GM12878 (cell line): ENCODE measurements around the gene NPR1. TPM values are rescaled to one million over a fixed set of nuclear protein-coding genes. Genes with fewer than 3 reads are reported as not detected.

Experiments
- ATAC-seq: fragments of 200-7000 bp; cut with Tn5 transposase; 3 replicates; pipeline ENCODE4 v1.9.1; 2020; ENCODE audit warnings: mild to moderate bottlenecking, moderate library complexity
- BruUV-seq: library from RNA; stranded (reverse); fragments of 400-500 nt; replicated peaks from 2 replicates; lab custom pipeline; 2021; lab: Mats Ljungman, UMichigan
- CTCF ChIA-PET: fragments of 300-600 bp; sonication (Branson Sonifier 250); formaldehyde crosslinking; extraction: SDS; loops from one replicate; lab custom pipeline; 2021; ENCODE audit warnings: inconsistent platforms; lab: Yijun Ruan, JAX
- POLR2A ChIA-PET: fragments of 350-600 bp; formaldehyde crosslinking; extraction: SDS; loops from one replicate; lab custom pipeline; 2021; ENCODE audit warnings: inconsistent platforms; lab: Charles Lee
- RAD21 ChIA-PET: fragments of 300-600 bp; sonication (Branson Sonifier 250); formaldehyde crosslinking; loops from one replicate; lab custom pipeline; 2023; ENCODE audit warnings: antibody characterized with exemption; ENCODE audit not compliant: unreplicated experiment; lab: Charles Lee
- SMC1A ChIA-PET: fragments of 300-600 bp; sonication (Branson Sonifier 250); formaldehyde crosslinking; loops from one replicate; lab custom pipeline; 2023; ENCODE audit not compliant: unreplicated experiment, uncharacterized antibody; lab: Charles Lee
- DNase-seq: peaks from one replicate; pipeline ENCODE4 v3.0.0-alpha.2; 2011; ENCODE audit warnings: low read depth, low spot score
- FAIRE-seq: peaks from 3 replicates; lab custom pipeline; 2011; peaks lifted over from hg19 to GRCh38; lab: Jason Lieb, UNC
- H2AFZ ChIP-seq: 2 replicates; pipeline ENCODE4 v1.6.0; 2011; ENCODE audit warnings: low read depth, low read length, control low read depth; ENCODE audit not compliant: control insufficient read depth
- H3K27ac ChIP-seq: 2 replicates; pipeline ENCODE4 v1.5.1; 2011; ENCODE audit warnings: control low read depth; ENCODE audit not compliant: control insufficient read depth, insufficient read depth
- H3K27me3 ChIP-seq, 2 experiments: replicated peaks in 1 of 2; 2 replicates each; pipeline versions ENCODE4 v1.6.0 to v1.6.1; 2011; ENCODE audit warnings: low read length in 1 of 2; ENCODE audit not compliant: control insufficient read depth in 2 of 2, insufficient read depth in 2 of 2
- H3K36me3 ChIP-seq, 2 experiments: 2 replicates each; pipeline ENCODE4 v1.5.1; 2011; ENCODE audit warnings: low read length in 1 of 2; ENCODE audit not compliant: control insufficient read depth in 2 of 2, insufficient read depth in 2 of 2
- H3K4me1 ChIP-seq: 2 replicates; pipeline ENCODE4 v1.6.1; 2011; ENCODE audit warnings: mild to moderate bottlenecking, low read length, moderate library complexity, mixed read lengths; ENCODE audit not compliant: control insufficient read depth, insufficient read depth
- H3K4me2 ChIP-seq: 2 replicates; pipeline ENCODE4 v1.6.0; 2011; ENCODE audit warnings: control low read depth; ENCODE audit not compliant: control insufficient read depth, insufficient read depth
- H3K4me3 ChIP-seq: fragments of 200-600 bp; sonication (generic); 2 replicates; pipeline ENCODE4 v1.5.1; 2016
- H3K79me2 ChIP-seq: 2 replicates; pipeline ENCODE4 v1.6.0; 2011; ENCODE audit warnings: low read length; ENCODE audit not compliant: control insufficient read depth, insufficient read depth
- H3K9ac ChIP-seq: 2 replicates; pipeline ENCODE4 v1.8.0; 2011; ENCODE audit warnings: low read length, control low read depth, mixed read lengths; ENCODE audit not compliant: control insufficient read depth, insufficient read depth
- H3K9me3 ChIP-seq: replicated peaks from 3 replicates; pipeline ENCODE4 v1.5.1; 2011; ENCODE audit warnings: mild to moderate bottlenecking, low read length; ENCODE audit not compliant: control insufficient read depth, insufficient read depth
- H4K20me1 ChIP-seq: 2 replicates; pipeline ENCODE4 v1.6.0; 2011; ENCODE audit not compliant: control insufficient read depth, insufficient read depth
- CHD1 ChIP-seq: IDR thresholded peaks from 2 replicates; pipeline ENCODE4 v1.6.1; 2012; ENCODE audit warnings: low read depth, low read length, improper control_type of control experiment
- EGR1 ChIP-seq, 2 experiments: IDR thresholded peaks; 1 replicate in 1 of 2; 2 replicates in 1 of 2; pipeline ENCODE4 v1.6.1; 2011 to 2012; ENCODE audit warnings: low read depth in 2 of 2, low read length in 2 of 2, borderline replicate concordance in 1 of 2, mild to moderate bottlenecking in 1 of 2, moderate library complexity in 1 of 2
- ESRRA ChIP-seq: IDR thresholded peaks from 2 replicates; pipeline ENCODE4 v1.6.1; 2012; ENCODE audit warnings: mild to moderate bottlenecking, low read length, improper control_type of control experiment
- GABPA ChIP-seq: IDR thresholded peaks from 2 replicates; pipeline ENCODE4 v1.6.1; 2014; ENCODE audit warnings: antibody characterized with exemption, low read depth, mild to moderate bottlenecking, inconsistent platforms
- GATAD2B ChIP-seq: fragments of 450-650 bp; conservative IDR thresholded peaks from 2 replicates; pipeline ENCODE4 v1.6.1; 2017; ENCODE audit warnings: low read depth, mild to moderate bottlenecking, moderate library complexity
- IKZF2 ChIP-seq, 2 experiments: fragments of 450-650 bp; IDR thresholded peaks; 2 replicates each; pipeline ENCODE4 v1.6.1; 2017; ENCODE audit warnings: mild to moderate bottlenecking in 2 of 2, moderate library complexity in 2 of 2
- KAT2A ChIP-seq: conservative IDR thresholded peaks from 2 replicates; pipeline ENCODE4 v1.6.1; 2011; ENCODE audit warnings: low read depth, low read length; ENCODE audit not compliant: control insufficient read depth
- MYB ChIP-seq: fragments of 150-350 bp; IDR thresholded peaks from 2 replicates; pipeline ENCODE4 v1.6.1; 2014; ENCODE audit warnings: mild to moderate bottlenecking, low read depth, low read length, borderline replicate concordance
- NFXL1 ChIP-seq: fragments of 450-650 bp; IDR thresholded peaks from 2 replicates; pipeline ENCODE4 v1.6.1; 2017; ENCODE audit warnings: antibody characterized with exemption, mild to moderate bottlenecking, borderline replicate concordance
- NFYA ChIP-seq: IDR thresholded peaks from 2 replicates; pipeline ENCODE4 v1.6.1; 2011; ENCODE audit warnings: low read depth, mild to moderate bottlenecking, low read length, improper control_type of control experiment, borderline replicate concordance
- RAD51 ChIP-seq: fragments of 450-650 bp; IDR thresholded peaks from 2 replicates; pipeline ENCODE4 v1.6.1; 2016; ENCODE audit warnings: moderate library complexity, mild to moderate bottlenecking, inconsistent platforms
- SPI1 ChIP-seq: IDR thresholded peaks from 2 replicates; pipeline ENCODE4 v1.6.1; 2011; ENCODE audit warnings: low read depth, mild to moderate bottlenecking, low read length, moderate library complexity, borderline replicate concordance; ENCODE audit not compliant: insufficient read depth
- WRNIP1 ChIP-seq: IDR thresholded peaks from 2 replicates; pipeline ENCODE4 v1.6.1; 2011; ENCODE audit warnings: low read depth, low read length, improper control_type of control experiment, borderline replicate concordance
- YBX1 ChIP-seq: fragments of 450-650 bp; IDR thresholded peaks from 2 replicates; pipeline ENCODE4 v1.6.1; 2016; ENCODE audit warnings: antibody characterized with exemption
- ZNF217 ChIP-seq: fragments of 450-650 bp; IDR thresholded peaks from 2 replicates; pipeline ENCODE4 v1.6.1; 2017; ENCODE audit warnings: antibody characterized with exemption, mild to moderate bottlenecking
- WGBS: methylation state at CpG from one replicate; pipeline ENCODE4 v1.1.6; 2016; ENCODE audit warnings: low lambda C conversion rate; ENCODE audit not compliant: insufficient replicate concordance, insufficient coverage; ENCODE audit errors: missing lambda C conversion rate; 5-methylcytosine and 5-hydroxymethylcytosine counted together
- in situ Hi-C: fragments of 300-500 bp; cut with MboI; formaldehyde crosslinking; loops from 9 replicates; pipeline ENCODE4 v1.14.3; 2018; ENCODE audit warnings: mixed read lengths
- intact Hi-C: fragments of 100-400 bp; cut with micrococcal nuclease; formaldehyde crosslinking; loops from one replicate; pipeline ENCODE4 v1.14.2; 2022; ENCODE audit not compliant: unreplicated experiment
- polyA plus RNA-seq, 11 experiments: library from polyadenylated mRNA; depleted of rRNA in 4 of 11; unstranded in 6 of 11; stranded (reverse) in 5 of 11; fragments of >200 nt; fragmentation: Nextera tagmentation in 4 of 11; fragmentation: Illumina TruSeq in 1 of 11; extraction: Ambion mirVana in 4 of 11; extraction: Trizol in 1 of 11; gene quantifications; 1 replicate in 1 of 11; 2 replicates in 10 of 11; pipeline versions ENCODE4 v1.2.1 to v1.2.3, GENCODE V29; 2011 to 2016; ENCODE audit warnings: inconsistent platforms in 2 of 11, missing spikeins in 2 of 11, low read depth in 1 of 11
- total RNA-seq, 4 experiments: library from RNA; depleted of rRNA in 3 of 4; stranded (reverse); fragments of >200 nt in 3 of 4; fragmentation: Illumina TruSeq in 1 of 4; extraction: Trizol in 1 of 4; gene quantifications; 2 replicates each; pipeline versions ENCODE4 v1.2.1 to v1.2.3, GENCODE V29; 2013 to 2021
- TF ChIP-seq, protein P1 (sequence below): fragments of 450-650 bp; formaldehyde crosslinking; IDR thresholded peaks from 2 replicates; pipeline ENCODE4 v1.4.0; 2020; ENCODE audit warnings: mild to moderate bottlenecking, moderate library complexity
- TF ChIP-seq, protein P2 (sequence below): fragments of 450-650 bp; IDR thresholded peaks from 2 replicates; pipeline ENCODE4 v1.6.1; 2016; ENCODE audit warnings: mild to moderate bottlenecking

The NPR1 gene
- total and polyA plus RNA-seq, 10 of the 15 experiments (the other 5 are each of a cell fraction or from before 2014, with no cell fraction given), result 0.09 to 2.1 (median 0.28) TPM; not detected in 1

DNA sequence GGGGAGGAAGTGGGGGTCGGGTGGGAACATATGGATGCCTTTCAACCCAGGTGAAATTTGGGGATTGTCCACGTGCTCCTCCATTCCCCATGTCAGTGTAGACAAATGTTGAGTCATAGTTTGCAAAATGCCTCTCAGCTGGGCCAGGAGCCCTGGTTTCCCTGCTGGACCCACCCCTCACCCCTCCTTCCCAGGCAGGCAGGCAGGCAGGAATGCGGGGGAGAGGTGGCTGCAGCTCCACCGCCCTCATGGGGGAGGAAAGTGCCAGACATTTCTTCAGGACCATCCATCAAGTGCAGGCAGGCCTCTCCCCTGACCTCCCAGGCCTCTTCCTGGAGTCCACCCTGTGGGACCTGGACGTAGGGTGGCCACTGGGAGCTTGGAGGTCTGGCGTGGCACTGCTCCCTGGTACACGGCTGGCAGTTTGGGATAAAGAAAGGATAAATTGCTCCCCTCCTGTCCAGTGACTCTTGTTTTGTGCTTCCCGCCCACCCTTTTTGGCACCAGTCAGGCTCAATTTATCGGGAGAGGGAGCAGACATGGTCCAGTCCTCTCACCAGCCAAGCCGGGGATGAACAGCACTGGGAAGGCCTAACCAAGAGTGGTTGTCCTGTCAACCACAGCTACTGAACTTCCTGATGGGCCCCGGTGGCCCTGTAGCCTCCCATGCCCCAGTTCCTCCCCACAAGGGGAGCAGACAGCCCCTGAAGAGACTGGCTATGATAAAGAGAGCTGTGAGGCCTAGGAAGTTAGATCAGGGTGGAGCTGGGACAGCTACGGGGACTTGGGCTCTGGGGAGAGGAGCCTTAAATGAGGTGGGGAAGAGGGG lies 18.9 kb downstream of the NPR1 start:
- ChIA-PET SMC1A (no interaction called here), RAD21 (interaction anchor here (1.0 kb wide), 1 partner anchor 29 kb away, joined by 3 read pairs; no protein-coding TSS in a partner anchor), CTCF (no interaction called here), POLR2A (interaction anchor here (1.3 kb wide), 1 partner anchor 29 kb away, joined by 3 read pairs; no protein-coding TSS in a partner anchor)
- H3K36me3 ChIP-seq, result no peaks in the 10 kb centered on the region
- no peak overlapping the region for H3K4me2 ChIP-seq
- intact Hi-C loops, result no loop called here
- FAIRE-seq (no peak), DNase-seq (no peak), ATAC-seq (no peak; the same call in 2 of the 3 replicates)
- H4K20me1 ChIP-seq, result no peaks in the 10 kb centered on the region
- no peak overlapping the region for H3K27ac ChIP-seq
- peaks cover 4% of the 10 kb centered on the region for H3K4me1 ChIP-seq
- no peaks in the 10 kb centered on the region for H3K27me3 ChIP-seq
- BruUV-seq, result no TSS peak
- TF ChIP-seq CHD1, result no peak
- TF ChIP-seq ZNF217, result no peak
- no peak for TF ChIP-seq ESRRA
- no peak for TF ChIP-seq SPI1
- no peak for TF ChIP-seq WRNIP1
- no peak for TF ChIP-seq RAD51
- no peak for TF ChIP-seq IKZF2 (IDR thresholded peaks at IDR 0.05)
- no peak for TF ChIP-seq NFXL1
- no peak for TF ChIP-seq MYB
- TF ChIP-seq GABPA, result no peak
- no peak for TF ChIP-seq NFYA
- TF ChIP-seq GATAD2B, result no peak
- TF ChIP-seq, protein P1, sequence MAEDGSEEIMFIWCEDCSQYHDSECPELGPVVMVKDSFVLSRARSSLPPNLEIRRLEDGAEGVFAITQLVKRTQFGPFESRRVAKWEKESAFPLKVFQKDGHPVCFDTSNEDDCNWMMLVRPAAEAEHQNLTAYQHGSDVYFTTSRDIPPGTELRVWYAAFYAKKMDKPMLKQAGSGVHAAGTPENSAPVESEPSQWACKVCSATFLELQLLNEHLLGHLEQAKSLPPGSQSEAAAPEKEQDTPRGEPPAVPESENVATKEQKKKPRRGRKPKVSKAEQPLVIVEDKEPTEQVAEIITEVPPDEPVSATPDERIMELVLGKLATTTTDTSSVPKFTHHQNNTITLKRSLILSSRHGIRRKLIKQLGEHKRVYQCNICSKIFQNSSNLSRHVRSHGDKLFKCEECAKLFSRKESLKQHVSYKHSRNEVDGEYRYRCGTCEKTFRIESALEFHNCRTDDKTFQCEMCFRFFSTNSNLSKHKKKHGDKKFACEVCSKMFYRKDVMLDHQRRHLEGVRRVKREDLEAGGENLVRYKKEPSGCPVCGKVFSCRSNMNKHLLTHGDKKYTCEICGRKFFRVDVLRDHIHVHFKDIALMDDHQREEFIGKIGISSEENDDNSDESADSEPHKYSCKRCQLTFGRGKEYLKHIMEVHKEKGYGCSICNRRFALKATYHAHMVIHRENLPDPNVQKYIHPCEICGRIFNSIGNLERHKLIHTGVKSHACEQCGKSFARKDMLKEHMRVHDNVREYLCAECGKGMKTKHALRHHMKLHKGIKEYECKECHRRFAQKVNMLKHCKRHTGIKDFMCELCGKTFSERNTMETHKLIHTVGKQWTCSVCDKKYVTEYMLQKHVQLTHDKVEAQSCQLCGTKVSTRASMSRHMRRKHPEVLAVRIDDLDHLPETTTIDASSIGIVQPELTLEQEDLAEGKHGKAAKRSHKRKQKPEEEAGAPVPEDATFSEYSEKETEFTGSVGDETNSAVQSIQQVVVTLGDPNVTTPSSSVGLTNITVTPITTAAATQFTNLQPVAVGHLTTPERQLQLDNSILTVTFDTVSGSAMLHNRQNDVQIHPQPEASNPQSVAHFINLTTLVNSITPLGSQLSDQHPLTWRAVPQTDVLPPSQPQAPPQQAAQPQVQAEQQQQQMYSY (CRISPR knock-in tag), result no peak
- no peak for TF ChIP-seq KAT2A
- no peak for TF ChIP-seq EGR1 (IDR thresholded peaks at IDR 0.05; ENCODE audit: borderline replicate concordance in 1 of 2, low read depth in 2 of 2, low read length in 2 of 2)
- TF ChIP-seq, protein P2, sequence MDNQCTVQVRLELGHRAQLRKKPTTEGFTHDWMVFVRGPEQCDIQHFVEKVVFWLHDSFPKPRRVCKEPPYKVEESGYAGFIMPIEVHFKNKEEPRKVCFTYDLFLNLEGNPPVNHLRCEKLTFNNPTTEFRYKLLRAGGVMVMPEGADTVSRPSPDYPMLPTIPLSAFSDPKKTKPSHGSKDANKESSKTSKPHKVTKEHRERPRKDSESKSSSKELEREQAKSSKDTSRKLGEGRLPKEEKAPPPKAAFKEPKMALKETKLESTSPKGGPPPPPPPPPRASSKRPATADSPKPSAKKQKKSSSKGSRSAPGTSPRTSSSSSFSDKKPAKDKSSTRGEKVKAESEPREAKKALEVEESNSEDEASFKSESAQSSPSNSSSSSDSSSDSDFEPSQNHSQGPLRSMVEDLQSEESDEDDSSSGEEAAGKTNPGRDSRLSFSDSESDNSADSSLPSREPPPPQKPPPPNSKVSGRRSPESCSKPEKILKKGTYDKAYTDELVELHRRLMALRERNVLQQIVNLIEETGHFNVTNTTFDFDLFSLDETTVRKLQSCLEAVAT, result no peak
- TF ChIP-seq YBX1, result no peak
- in situ Hi-C loops, result no loop called here
- no peaks in the 10 kb centered on the region for H3K9me3 ChIP-seq
- no peaks in the 10 kb centered on the region for H3K79me2 ChIP-seq
- no peak overlapping the region for H3K4me3 ChIP-seq
- H2AFZ ChIP-seq, result peak overlapping the region; percentile 72
- peak overlapping the region; percentile 20; the same call in 1 of the 2 replicates for H3K9ac ChIP-seq
- WGBS, result 57% methylated on average over 10 of the region's 12 CpGs
